ENCODE measurements around the gene DAB2IP.

DNA sequence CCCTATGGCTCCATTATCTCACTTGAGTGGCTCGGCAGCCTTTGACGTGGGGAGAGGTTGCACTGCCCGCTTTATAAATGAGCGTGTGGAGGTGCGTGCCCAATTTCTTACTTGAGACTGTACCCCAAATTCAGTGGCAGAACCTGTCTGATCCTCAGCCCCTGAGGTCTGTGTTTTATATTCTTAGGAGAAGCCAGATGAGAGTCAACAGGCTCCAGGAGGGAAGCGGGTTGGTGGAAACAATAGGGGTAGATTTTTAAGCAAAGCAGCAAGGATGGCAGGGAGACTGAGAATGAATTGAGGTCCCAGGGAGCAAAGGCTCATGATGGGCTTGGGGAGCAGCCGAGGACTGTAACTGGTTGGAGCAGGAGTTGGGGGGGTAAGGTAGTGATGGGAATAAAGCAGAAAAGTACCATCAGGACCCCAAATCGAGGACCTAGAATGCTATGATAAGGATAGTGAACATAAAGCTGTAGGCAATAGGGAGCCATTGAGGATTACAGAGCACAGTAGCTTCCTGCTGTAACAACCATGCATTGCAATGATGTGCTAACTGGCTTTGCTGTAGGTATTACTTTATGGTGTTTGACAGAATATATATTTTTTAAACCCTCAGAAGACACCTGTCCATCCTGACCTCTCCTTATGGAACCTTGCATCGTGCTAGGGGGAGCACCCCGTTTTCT, 43.1 kb upstream of the DAB2IP start:
- TF ChIP-seq, protein P1, sequence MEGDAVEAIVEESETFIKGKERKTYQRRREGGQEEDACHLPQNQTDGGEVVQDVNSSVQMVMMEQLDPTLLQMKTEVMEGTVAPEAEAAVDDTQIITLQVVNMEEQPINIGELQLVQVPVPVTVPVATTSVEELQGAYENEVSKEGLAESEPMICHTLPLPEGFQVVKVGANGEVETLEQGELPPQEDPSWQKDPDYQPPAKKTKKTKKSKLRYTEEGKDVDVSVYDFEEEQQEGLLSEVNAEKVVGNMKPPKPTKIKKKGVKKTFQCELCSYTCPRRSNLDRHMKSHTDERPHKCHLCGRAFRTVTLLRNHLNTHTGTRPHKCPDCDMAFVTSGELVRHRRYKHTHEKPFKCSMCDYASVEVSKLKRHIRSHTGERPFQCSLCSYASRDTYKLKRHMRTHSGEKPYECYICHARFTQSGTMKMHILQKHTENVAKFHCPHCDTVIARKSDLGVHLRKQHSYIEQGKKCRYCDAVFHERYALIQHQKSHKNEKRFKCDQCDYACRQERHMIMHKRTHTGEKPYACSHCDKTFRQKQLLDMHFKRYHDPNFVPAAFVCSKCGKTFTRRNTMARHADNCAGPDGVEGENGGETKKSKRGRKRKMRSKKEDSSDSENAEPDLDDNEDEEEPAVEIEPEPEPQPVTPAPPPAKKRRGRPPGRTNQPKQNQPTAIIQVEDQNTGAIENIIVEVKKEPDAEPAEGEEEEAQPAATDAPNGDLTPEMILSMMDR (IDR thresholded peaks at IDR 0.05; ENCODE audit: low read depth, low read length), result no peak
- TF ChIP-seq EZH2phosphoT487 (IDR thresholded peaks at IDR 0.05; ENCODE audit: low read depth), result no peak

All from OCI-LY3 (cell line).